Lower lobe of right lung (tissue), 2 donors: ENCODE data around the gene UBE2V1. TPM values are rescaled to one million over a fixed set of nuclear protein-coding genes. Genes with fewer than 3 reads are reported as not detected.

ENCODE experiments used
- ATAC-seq, 2 donors: fragments of 200-7000 bp; cut with Tn5 transposase; one replicate each; pipeline ENCODE4 v1.9.1; 2020 to 2022; ENCODE audit warnings: mild to moderate bottlenecking in 2 of 2, moderate library complexity in 2 of 2
- DNase-seq: peaks from one replicate; pipeline ENCODE4 v3.0.0-alpha.2; 2020
- H3K27ac ChIP-seq: fragments of 200-600 bp; one replicate; pipeline ENCODE4 v1.8.0; 2022
- H3K27me3 ChIP-seq: fragments of 200-600 bp; one replicate; pipeline ENCODE4 v1.8.0; 2022; ENCODE audit warnings: low read depth
- H3K36me3 ChIP-seq: fragments of 200-600 bp; one replicate; pipeline ENCODE4 v1.8.0; 2022; ENCODE audit warnings: mild to moderate bottlenecking
- H3K4me1 ChIP-seq: fragments of 200-600 bp; one replicate; pipeline ENCODE4 v1.8.0; 2022
- H3K4me3 ChIP-seq: fragments of 200-600 bp; one replicate; pipeline ENCODE4 v1.8.0; 2022; ENCODE audit warnings: mild to moderate bottlenecking
- H3K9me3 ChIP-seq: fragments of 200-600 bp; one replicate; pipeline ENCODE4 v1.8.0; 2022
- intact Hi-C: fragments of 100-400 bp; cut with DNase I; formaldehyde crosslinking; loops from one replicate; pipeline ENCODE4 v1.11.0; 2022
- total RNA-seq: library from RNA; stranded (reverse); fragmentation: NEBNext Ultra II Directional; extraction: Animal tissue kit (Norgen Biotek cat#: 25700); gene quantifications from one replicate; pipeline ENCODE4 v1.2.1, GENCODE V29; 2021
- TF ChIP-seq, protein P1 (sequence below): fragments of 200-600 bp; IDR thresholded peaks from one replicate; pipeline ENCODE4 v1.8.0; 2022; ENCODE audit warnings: antibody characterized with exemption, mild to moderate bottlenecking
- donor health status: DM: no; HTN: yes; CAD: no; lungs with severe emphysema.

UBE2V1 gene
- total RNA-seq, 1 donor from 2014 or later = 83.4 TPM

GRCh38 chr20:50145566-50145965 lies 32.6 kb upstream of the UBE2V1 start:
- no peak for DNase-seq
- Histone ChIP-seq H3K4me1 (peaks cover 96% of the 10 kb centered on the region), H3K4me3 (no peak overlapping the region), H3K9me3 (no peaks in the 10 kb centered on the region), H3K36me3 (peaks cover 40% of the 10 kb centered on the region), H3K27ac (no peak overlapping the region), H3K27me3 (no peaks in the 10 kb centered on the region)
- intact Hi-C loops = no loop called here
- TF ChIP-seq, protein P1, sequence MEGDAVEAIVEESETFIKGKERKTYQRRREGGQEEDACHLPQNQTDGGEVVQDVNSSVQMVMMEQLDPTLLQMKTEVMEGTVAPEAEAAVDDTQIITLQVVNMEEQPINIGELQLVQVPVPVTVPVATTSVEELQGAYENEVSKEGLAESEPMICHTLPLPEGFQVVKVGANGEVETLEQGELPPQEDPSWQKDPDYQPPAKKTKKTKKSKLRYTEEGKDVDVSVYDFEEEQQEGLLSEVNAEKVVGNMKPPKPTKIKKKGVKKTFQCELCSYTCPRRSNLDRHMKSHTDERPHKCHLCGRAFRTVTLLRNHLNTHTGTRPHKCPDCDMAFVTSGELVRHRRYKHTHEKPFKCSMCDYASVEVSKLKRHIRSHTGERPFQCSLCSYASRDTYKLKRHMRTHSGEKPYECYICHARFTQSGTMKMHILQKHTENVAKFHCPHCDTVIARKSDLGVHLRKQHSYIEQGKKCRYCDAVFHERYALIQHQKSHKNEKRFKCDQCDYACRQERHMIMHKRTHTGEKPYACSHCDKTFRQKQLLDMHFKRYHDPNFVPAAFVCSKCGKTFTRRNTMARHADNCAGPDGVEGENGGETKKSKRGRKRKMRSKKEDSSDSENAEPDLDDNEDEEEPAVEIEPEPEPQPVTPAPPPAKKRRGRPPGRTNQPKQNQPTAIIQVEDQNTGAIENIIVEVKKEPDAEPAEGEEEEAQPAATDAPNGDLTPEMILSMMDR = no peak
- no peak for ATAC-seq

DNA sequence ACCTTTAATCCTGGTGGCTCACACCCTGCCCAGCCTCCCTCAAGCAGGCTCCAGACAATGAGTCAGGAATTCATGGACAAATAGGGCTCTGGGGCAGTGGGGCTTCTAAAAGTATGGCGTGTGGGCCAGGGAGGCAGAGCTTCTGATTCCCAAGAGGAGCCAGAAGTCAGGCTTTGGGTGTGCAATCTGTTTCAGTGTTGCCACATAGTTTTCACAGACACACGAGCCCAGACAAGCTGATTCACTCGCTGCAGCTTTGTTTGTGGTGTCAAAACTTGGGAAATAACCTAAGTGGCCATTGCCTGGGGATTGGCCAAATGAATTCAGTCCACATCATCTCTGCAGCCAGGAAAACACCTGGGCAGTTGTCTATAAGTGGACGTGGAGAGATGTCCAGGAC lies 31.4 kb upstream of the UBE2V1 start:
- Histone ChIP-seq H3K9me3 (no peaks in the 10 kb centered on the region), H3K4me3 (no peak overlapping the region), H3K36me3 (peaks cover 49% of the 10 kb centered on the region), H3K4me1 (peaks cover 85% of the 10 kb centered on the region), H3K27ac (peak overlapping the region; percentile 38), H3K27me3 (no peaks in the 10 kb centered on the region)
- ATAC-seq (peak; percentile 19 to 50), DNase-seq (no peak)
- intact Hi-C loops = no loop called here
- TF ChIP-seq, protein P1 = no peak

GRCh38 chr20:50142812-50143211 lies 29.9 kb upstream of the UBE2V1 start:
- no peak for ATAC-seq
- no peak overlapping the region for H3K27ac ChIP-seq
- H3K27me3 ChIP-seq = no peaks in the 10 kb centered on the region
- peaks cover 46% of the 10 kb centered on the region for H3K36me3 ChIP-seq
- TF ChIP-seq, protein P1 = no peak
- intact Hi-C loops = no loop called here
- H3K9me3 ChIP-seq = no peaks in the 10 kb centered on the region
- H3K4me1 ChIP-seq = peaks cover 85% of the 10 kb centered on the region
- H3K4me3 ChIP-seq = no peak overlapping the region
- DNase-seq = no peak

GRCh38 chr20:50141811-50142561 lies 29.0 kb upstream of the UBE2V1 start:
- ATAC-seq (no peak), DNase-seq (no peak)
- no peaks in the 10 kb centered on the region for H3K27me3 ChIP-seq
- peak overlapping the region; percentile 46 for H3K27ac ChIP-seq
- peaks cover 81% of the 10 kb centered on the region for H3K4me1 ChIP-seq
- H3K9me3 ChIP-seq = no peaks in the 10 kb centered on the region
- TF ChIP-seq, protein P1 = no peak
- intact Hi-C loops = no loop called here
- H3K36me3 ChIP-seq = peaks cover 45% of the 10 kb centered on the region
- no peak overlapping the region for H3K4me3 ChIP-seq

- no peak for ATAC-seq
- peaks cover 72% of the 10 kb centered on the region for H3K4me1 ChIP-seq
- DNase-seq = no peak
Observed at GRCh38 chr20:50141018-50141675, 28.2 kb upstream of the UBE2V1 start.

More at GRCh38 chr20:50141018-50141675, 28.2 kb upstream of the UBE2V1 start:
- Histone ChIP-seq H3K27me3 (no peaks in the 10 kb centered on the region), H3K9me3 (no peaks in the 10 kb centered on the region), H3K36me3 (peaks cover 45% of the 10 kb centered on the region), H3K4me3 (no peak overlapping the region), H3K27ac (peak overlapping the region; percentile 18)
- TF ChIP-seq, protein P1 = no peak
- intact Hi-C loops = no loop called here
